Liver (tissue), 9 donors: Measurements from ENCODE around the gene ALCAM. TPM values are rescaled to one million over a fixed set of nuclear protein-coding genes. Genes with fewer than 3 reads are reported as not detected.
A peak's percentile ranks its signal among the peaks of the same experiment; 100 is the strongest.

Experiments used
- DNase-seq: peaks from one replicate; pipeline ENCODE4 v3.0.0-alpha.2; 2017; ENCODE audit warnings: low spot score
- H3K27ac ChIP-seq, 2 donors: one replicate each; pipeline ENCODE4 v1.7.0; 2013; ENCODE audit warnings: inconsistent platforms in 2 of 2, low read length in 2 of 2, control low read depth in 1 of 2, low read depth in 1 of 2, mild to moderate bottlenecking in 1 of 2
- H3K27me3 ChIP-seq, 4 donors: one replicate each; pipeline versions ENCODE4 v1.6.1 to v1.7.0; 2013; ENCODE audit warnings: low read length in 3 of 4, inconsistent platforms in 1 of 4, mild to moderate bottlenecking in 1 of 4, moderate library complexity in 1 of 4; ENCODE audit not compliant: control insufficient read depth in 4 of 4, insufficient read depth in 4 of 4
- H3K36me3 ChIP-seq, 4 donors: one replicate each; pipeline versions ENCODE4 v1.6.1 to v1.7.0; 2013; ENCODE audit warnings: low read length in 3 of 4, mild to moderate bottlenecking in 3 of 4, low read depth in 1 of 4, moderate library complexity in 1 of 4; ENCODE audit not compliant: control insufficient read depth in 4 of 4, insufficient read depth in 3 of 4
- H3K4me1 ChIP-seq, 4 donors: one replicate each; pipeline versions ENCODE4 v1.6.1 to v1.7.0; 2013; ENCODE audit warnings: low read length in 3 of 4, mild to moderate bottlenecking in 3 of 4, moderate library complexity in 1 of 4; ENCODE audit not compliant: control insufficient read depth in 4 of 4, insufficient read depth in 4 of 4
- H3K4me3 ChIP-seq, 3 donors: one replicate each; pipeline versions ENCODE4 v1.6.1 to v1.7.0; 2013; ENCODE audit warnings: low read length in 3 of 3, control low read depth in 1 of 3, low read depth in 1 of 3, mild to moderate bottlenecking in 1 of 3
- H3K9ac ChIP-seq, 2 donors: one replicate each; pipeline ENCODE4 v1.7.0; 2013; ENCODE audit warnings: low read length in 2 of 2, mild to moderate bottlenecking in 2 of 2, moderate library complexity in 2 of 2, control low read depth in 1 of 2, low read depth in 1 of 2
- H3K9me3 ChIP-seq, 4 donors: one replicate each; pipeline versions ENCODE4 v1.6.1 to v1.7.0; 2013; ENCODE audit warnings: low read length in 3 of 4; ENCODE audit not compliant: control insufficient read depth in 4 of 4
- CTCF ChIP-seq: fragments of 150-350 bp; IDR thresholded peaks from 2 replicates; pipeline ENCODE4 v1.5.1; 2017; ENCODE audit warnings: improper control_type of control experiment, low read depth, low read length; ENCODE audit not compliant: missing input control
- EGR1 ChIP-seq, 2 donors: IDR thresholded peaks; 2 replicates each; pipeline ENCODE4 v1.6.1; 2016 to 2018; ENCODE audit warnings: antibody characterized with exemption in 2 of 2, low read depth in 2 of 2
- FOXA2 ChIP-seq: IDR thresholded peaks from 2 replicates; pipeline ENCODE4 v1.6.1; 2016; ENCODE audit warnings: antibody characterized with exemption
- GABPA ChIP-seq, 2 donors: IDR thresholded peaks in 1 of 2; conservative IDR thresholded peaks in 1 of 2; 2 replicates each; pipeline ENCODE4 v1.6.1; 2016; ENCODE audit warnings: antibody characterized with exemption in 2 of 2, mild to moderate bottlenecking in 1 of 2, moderate library complexity in 1 of 2
- HNF4A ChIP-seq, 2 donors: conservative IDR thresholded peaks; 2 replicates each; pipeline ENCODE4 v1.6.1; 2016; ENCODE audit warnings: antibody characterized with exemption in 2 of 2, mild to moderate bottlenecking in 2 of 2
- HNF4G ChIP-seq: IDR thresholded peaks from 2 replicates; pipeline ENCODE4 v1.6.1; 2016; ENCODE audit warnings: antibody characterized with exemption
- JUND ChIP-seq, 2 donors: IDR thresholded peaks; 2 replicates each; pipeline ENCODE4 v1.6.1; 2016; ENCODE audit warnings: antibody characterized with exemption in 2 of 2
- RAD21 ChIP-seq, 2 donors: IDR thresholded peaks; 2 replicates each; pipeline ENCODE4 v1.6.1; 2016; ENCODE audit warnings: antibody characterized with exemption in 2 of 2, mild to moderate bottlenecking in 2 of 2
- REST ChIP-seq: IDR thresholded peaks from 2 replicates; pipeline ENCODE4 v1.6.1; 2016; ENCODE audit warnings: antibody characterized with exemption, mild to moderate bottlenecking
- RXRA ChIP-seq, 2 donors: IDR thresholded peaks; 2 replicates each; pipeline ENCODE4 v1.6.1; 2017 to 2018; ENCODE audit warnings: antibody characterized with exemption in 2 of 2, mild to moderate bottlenecking in 1 of 2
- SP1 ChIP-seq: IDR thresholded peaks from 2 replicates; pipeline ENCODE4 v1.6.1; 2018; ENCODE audit warnings: antibody characterized with exemption, mild to moderate bottlenecking
- TAF1 ChIP-seq: conservative IDR thresholded peaks from 2 replicates; pipeline ENCODE4 v1.6.1; 2016; ENCODE audit warnings: antibody characterized with exemption, mild to moderate bottlenecking
- YY1 ChIP-seq: IDR thresholded peaks from 2 replicates; pipeline ENCODE4 v1.6.1; 2016; ENCODE audit warnings: antibody characterized with exemption, mild to moderate bottlenecking
- ZBTB33 ChIP-seq: IDR thresholded peaks from 2 replicates; pipeline ENCODE4 v1.6.1; 2016; ENCODE audit warnings: antibody characterized with exemption
- whole genome bisulfite sequencing: extraction: QIAGEN DNeasy Blood & Tissue Kit; methylation state at CpG from one replicate; pipeline ENCODE4 v1.1.7; 2013; 5-methylcytosine and 5-hydroxymethylcytosine counted together
- polyA plus RNA-seq, 2 donors: library from polyadenylated mRNA; stranded (reverse) in 1 of 2; unstranded in 1 of 2; fragments of 200-250 nt in 1 of 2; fragments of >200 nt in 1 of 2; fragmentation: Nextera tagmentation in 1 of 2; extraction: Ambion mirVana in 1 of 2; gene quantifications; one replicate each; pipeline versions ENCODE4 v1.2.1 to v1.2.3, GENCODE V29; 2013 to 2015
- total RNA-seq, 2 donors: library from RNA; depleted of rRNA; stranded (reverse); fragments of >200 nt; gene quantifications; one replicate each; pipeline ENCODE4 v1.2.3, GENCODE V29; 2014
- donor health status: healthy.
- donor health status: healthy.
- donor health status: healthy.
- donor health status: healthy.
- donor health status: healthy.

Gene ALCAM
- total and polyA plus RNA-seq, 4 donors = 14.2 to 62.0 (median 32.3) TPM

- under 1% methylated on average over 37 of the region's 37 CpGs for WGBS
- Histone ChIP-seq H3K9ac (peak overlapping the region; percentile 96), H3K4me1 (peaks cover 0 to 30% (median 18%) of the 10 kb centered on the region in 4 donors)
Measured at GRCh38 chr3:105367406-105368213, 901 bp downstream of the ALCAM start.

More at GRCh38 chr3:105367406-105368213, 901 bp downstream of the ALCAM start:
- Histone ChIP-seq H3K9me3 (no peaks in the 10 kb centered on the region), H3K27me3 (no peaks in the 10 kb centered on the region), H3K36me3 (no peaks in the 10 kb centered on the region), H3K4me3 (peak overlapping the region; percentile 69 to 96 (median 91)), H3K27ac (peak overlapping the region; percentile 91 to 96)
- DNase-seq = peak; percentile 56
- TF ChIP-seq HNF4G (peak; percentile 79), JUND (IDR thresholded peaks at IDR 0.05) (no peak), REST (no peak), ZBTB33 (no peak), RXRA (IDR thresholded peaks at IDR 0.05) (peak in 1 of 2 donors; percentile 7), CTCF (peak; percentile 1), EGR1 (IDR thresholded peaks at IDR 0.05; ENCODE audit: low read depth in 2 of 2) (no peak), SP1 (peak; percentile 53), GABPA (IDR thresholded peaks at IDR 0.05 in 1 of 2, conservative IDR thresholded peaks at IDR 0.05 in 1 of 2) (no peak), HNF4A (conservative IDR thresholded peaks at IDR 0.05) (peak; percentile 81 to 90), YY1 (peak; percentile 42), RAD21 (IDR thresholded peaks at IDR 0.05) (peak; percentile 19 to 23), TAF1 (peak; percentile 44), FOXA2 (no peak)
